ENCODE results near the gene DNAH8.

Gene DNAH8

DNA sequence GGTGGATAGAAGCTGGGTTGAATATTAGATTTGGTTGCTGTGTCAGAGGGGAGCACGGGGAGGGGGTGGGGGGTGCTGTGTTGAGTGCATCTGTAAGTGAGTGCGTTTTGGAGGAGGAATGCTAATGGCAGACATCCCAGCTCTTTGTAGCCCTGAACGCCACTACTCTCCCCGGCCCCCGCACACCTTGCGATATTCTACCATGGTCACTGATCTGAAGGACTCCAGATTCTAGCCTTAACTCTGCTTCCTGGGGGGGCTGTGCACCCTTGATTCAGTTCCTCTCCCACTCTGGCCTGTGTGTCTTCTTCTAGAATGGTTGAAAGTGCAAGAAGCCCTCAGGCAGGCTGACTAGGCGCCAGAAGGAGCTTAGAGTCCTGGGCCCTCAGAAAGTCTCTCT lies 340.6 kb downstream of the DNAH8 start:
- DNase-seq (ENCODE audit: low spot score): no peak
- TF ChIP-seq, protein P1, sequence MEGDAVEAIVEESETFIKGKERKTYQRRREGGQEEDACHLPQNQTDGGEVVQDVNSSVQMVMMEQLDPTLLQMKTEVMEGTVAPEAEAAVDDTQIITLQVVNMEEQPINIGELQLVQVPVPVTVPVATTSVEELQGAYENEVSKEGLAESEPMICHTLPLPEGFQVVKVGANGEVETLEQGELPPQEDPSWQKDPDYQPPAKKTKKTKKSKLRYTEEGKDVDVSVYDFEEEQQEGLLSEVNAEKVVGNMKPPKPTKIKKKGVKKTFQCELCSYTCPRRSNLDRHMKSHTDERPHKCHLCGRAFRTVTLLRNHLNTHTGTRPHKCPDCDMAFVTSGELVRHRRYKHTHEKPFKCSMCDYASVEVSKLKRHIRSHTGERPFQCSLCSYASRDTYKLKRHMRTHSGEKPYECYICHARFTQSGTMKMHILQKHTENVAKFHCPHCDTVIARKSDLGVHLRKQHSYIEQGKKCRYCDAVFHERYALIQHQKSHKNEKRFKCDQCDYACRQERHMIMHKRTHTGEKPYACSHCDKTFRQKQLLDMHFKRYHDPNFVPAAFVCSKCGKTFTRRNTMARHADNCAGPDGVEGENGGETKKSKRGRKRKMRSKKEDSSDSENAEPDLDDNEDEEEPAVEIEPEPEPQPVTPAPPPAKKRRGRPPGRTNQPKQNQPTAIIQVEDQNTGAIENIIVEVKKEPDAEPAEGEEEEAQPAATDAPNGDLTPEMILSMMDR (IDR thresholded peaks at IDR 0.05; ENCODE audit: extremely low read depth, missing control alignments): no peak

GRCh38 chr6:39056191-39056590 lies 341.1 kb downstream of the DNAH8 start:
- DNase-seq (ENCODE audit: low spot score): no peak
- TF ChIP-seq, protein P1 (IDR thresholded peaks at IDR 0.05; ENCODE audit: extremely low read depth, missing control alignments): no peak

DNA sequence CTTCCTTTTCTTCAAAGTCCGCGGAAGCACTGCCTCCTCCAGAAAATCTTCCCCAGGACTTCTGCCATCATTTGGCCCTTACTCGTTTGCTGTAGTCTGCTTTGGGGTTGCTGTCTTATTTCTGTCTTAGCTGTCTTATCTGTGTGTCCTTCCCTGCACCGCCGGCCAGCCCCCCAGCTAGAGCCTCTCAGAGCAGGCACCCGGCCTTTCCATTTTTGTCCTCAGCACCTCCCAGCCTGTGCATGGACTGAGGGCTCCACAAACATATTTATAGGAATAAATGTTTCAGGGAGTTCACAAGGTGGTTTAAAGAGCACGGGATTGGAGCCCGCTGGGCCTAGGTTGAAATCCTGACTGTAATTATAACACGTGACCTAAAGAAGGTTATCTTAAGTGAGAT lies 341.6 kb downstream of the DNAH8 start:
- DNase-seq (ENCODE audit: low spot score): no peak
- TF ChIP-seq, protein P1 (IDR thresholded peaks at IDR 0.05; ENCODE audit: extremely low read depth, missing control alignments): no peak

DNA sequence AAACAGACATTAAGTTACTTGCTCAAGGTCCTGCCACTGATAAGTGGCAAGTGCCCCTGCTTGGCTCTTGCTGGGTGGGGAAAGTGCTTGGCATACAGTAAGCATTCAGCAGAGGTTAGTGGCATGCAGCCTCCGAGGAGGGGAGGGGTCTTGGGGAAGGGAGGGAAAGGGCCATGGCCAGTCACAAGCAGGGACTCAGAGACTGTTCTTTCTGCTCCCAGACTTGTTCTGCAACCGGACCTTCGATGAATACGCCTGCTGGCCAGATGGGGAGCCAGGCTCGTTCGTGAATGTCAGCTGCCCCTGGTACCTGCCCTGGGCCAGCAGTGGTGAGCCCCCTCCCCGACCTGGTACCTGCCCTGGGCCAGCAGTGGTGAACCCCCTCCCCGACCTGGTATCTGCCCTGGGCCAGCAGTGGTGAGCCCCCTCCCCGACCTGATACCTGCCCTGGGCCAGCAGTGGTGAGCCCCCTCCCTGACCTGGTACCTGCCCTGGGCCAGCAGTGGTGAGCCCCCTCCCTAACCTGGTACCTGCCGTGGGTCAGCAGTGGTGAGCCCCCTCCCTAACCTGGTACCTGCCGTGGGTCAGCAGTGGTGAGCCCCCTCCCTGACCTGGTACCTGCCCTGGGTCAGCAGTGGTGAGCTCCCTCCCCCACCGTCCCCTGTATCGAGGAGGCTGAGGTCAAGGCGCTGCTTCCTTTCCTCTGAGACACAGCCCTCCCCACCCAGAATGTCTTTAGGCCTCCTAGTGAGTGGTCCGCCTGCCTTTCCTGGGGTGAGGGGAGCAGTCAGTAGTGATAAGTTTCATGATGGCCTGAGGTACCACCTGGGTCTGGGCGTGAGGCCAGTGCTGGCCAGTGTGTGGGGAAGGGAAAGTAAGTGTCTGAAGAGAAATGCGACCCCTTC lies 342.4 kb downstream of the DNAH8 start:
- no peak for DNase-seq (ENCODE audit: low spot score)
- TF ChIP-seq, protein P1 (IDR thresholded peaks at IDR 0.05; ENCODE audit: extremely low read depth, missing control alignments): no peak

- TF ChIP-seq, protein P1 (IDR thresholded peaks at IDR 0.05; ENCODE audit: extremely low read depth, missing control alignments): no peak
Measured at GRCh38 chr6:39058471-39059147, 343.5 kb downstream of the DNAH8 start.

GRCh38 chr6:39059496-39060310 lies 344.6 kb downstream of the DNAH8 start:
- TF ChIP-seq, protein P1 (IDR thresholded peaks at IDR 0.05; ENCODE audit: extremely low read depth, missing control alignments): no peak
- no peak for DNase-seq (ENCODE audit: low spot score)

More at GRCh38 chr6:39058471-39059147, 343.5 kb downstream of the DNAH8 start:
- no peak for DNase-seq (ENCODE audit: low spot score)
